LNCaP clone FGC (cell line): Measurements from ENCODE around the gene BCL2.

Source experiments
- DNase-seq: peaks from one replicate; pipeline ENCODE4 v3.0.0-alpha.2; 2011; ENCODE audit warnings: low read depth
- H3K4me3 ChIP-seq: 2 replicates; pipeline ENCODE4 v1.5.1; 2011; ENCODE audit warnings: mild to moderate bottlenecking, low read depth, low read length, control low read depth
- TF ChIP-seq, protein P1 (sequence below): IDR thresholded peaks from 2 replicates; pipeline ENCODE4 v1.5.1; 2012; ENCODE audit warnings: mild to moderate bottlenecking; ENCODE audit not compliant: control insufficient read depth, insufficient read depth; ENCODE audit errors: extremely low read depth

BCL2 gene

DNA sequence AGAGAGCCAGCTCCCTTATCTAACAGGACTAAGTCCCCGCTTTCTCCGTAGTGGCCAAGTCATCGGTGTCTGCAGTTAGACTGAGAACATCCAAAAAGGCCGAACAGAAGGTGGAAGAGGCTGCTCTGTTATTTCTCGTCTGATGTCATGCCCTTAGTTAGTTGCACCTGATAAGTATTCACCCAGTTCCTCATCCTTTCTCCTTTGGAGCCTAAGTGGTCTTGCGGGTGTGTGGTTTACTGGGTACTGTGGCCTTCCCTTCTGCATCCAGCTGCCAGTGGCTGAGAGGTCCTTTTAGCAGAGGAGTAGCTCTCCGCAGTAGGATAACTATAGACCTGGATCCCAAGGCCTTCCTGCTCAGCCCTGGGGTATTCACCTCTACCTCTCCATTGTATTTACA, 211.6 kb downstream of the BCL2 start:
- DNase-seq, result no peak
- H3K4me3 ChIP-seq, result no peak overlapping the region
- TF ChIP-seq, protein P1, sequence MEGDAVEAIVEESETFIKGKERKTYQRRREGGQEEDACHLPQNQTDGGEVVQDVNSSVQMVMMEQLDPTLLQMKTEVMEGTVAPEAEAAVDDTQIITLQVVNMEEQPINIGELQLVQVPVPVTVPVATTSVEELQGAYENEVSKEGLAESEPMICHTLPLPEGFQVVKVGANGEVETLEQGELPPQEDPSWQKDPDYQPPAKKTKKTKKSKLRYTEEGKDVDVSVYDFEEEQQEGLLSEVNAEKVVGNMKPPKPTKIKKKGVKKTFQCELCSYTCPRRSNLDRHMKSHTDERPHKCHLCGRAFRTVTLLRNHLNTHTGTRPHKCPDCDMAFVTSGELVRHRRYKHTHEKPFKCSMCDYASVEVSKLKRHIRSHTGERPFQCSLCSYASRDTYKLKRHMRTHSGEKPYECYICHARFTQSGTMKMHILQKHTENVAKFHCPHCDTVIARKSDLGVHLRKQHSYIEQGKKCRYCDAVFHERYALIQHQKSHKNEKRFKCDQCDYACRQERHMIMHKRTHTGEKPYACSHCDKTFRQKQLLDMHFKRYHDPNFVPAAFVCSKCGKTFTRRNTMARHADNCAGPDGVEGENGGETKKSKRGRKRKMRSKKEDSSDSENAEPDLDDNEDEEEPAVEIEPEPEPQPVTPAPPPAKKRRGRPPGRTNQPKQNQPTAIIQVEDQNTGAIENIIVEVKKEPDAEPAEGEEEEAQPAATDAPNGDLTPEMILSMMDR, result no peak

DNA sequence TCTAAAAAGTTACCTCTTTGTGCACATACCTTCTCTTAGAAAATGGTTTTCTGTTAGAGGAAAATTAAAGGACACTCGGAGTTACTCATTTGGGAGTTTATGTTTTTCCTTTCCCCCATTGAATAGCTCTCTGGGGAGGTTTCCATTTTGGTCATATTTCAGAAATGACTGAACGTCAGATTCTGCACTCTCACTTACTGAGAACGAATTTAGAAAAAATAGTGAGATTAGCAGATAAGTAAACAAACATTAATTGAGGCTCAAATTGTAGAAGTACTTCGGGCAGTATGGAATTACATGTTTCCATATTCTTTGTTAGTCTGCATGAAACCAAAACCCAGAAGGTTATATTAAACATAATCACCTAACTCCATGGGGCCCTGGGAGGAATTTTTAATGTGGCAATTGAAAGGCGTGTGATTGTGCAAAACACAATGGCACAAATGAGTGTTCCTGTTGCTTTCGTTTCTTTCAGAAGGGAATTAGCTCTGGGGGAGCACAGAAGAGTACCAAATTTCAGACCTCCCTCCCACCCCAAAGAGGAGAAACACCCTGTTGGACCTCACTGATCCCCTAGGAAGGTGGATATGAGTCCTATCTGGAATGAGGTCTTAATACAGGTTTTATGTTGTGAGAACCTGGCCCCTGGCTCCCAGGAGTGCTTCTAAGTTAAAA, 212.3 kb downstream of the BCL2 start:
- TF ChIP-seq, protein P1, result no peak
- DNase-seq, result no peak
- no peak overlapping the region for H3K4me3 ChIP-seq

GRCh38 chr18:63106727-63107126, 212.8 kb downstream of the BCL2 start:
- TF ChIP-seq, protein P1, result no peak
- H3K4me3 ChIP-seq, result no peak overlapping the region

DNA sequence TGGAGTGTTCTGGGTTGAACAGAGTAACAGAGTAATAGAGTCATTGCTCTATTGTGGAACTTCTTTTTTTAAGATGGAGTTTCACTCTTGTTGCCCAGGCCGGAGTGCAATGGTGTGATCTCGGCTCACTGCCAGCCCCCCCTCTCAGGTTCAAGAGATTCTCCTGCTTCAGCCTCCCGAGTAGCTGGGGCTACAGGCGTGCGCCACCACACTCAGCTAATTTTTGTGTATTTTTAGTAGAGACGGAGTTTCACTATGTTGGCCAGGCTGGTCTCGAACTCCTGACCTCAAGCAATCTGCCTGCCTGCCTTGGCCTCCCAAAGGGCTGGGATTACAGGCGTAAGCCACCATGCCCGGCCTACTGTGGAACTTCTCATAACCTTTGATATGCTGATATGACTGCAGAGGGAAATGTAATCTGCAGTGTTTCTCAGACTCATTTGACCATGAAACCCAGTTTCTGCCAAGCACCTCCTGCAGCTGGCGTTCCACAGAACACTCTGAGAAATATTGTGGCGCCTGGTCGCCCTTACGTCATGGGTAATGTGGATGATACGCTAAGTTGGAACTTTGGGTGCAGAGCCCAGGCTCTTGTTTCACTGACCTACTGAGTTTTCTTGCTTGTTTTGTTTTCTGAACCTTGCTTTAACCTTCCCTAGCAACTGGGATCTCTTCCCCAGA, 213.8 kb downstream of the BCL2 start:
- no peak for DNase-seq
- TF ChIP-seq, protein P1, result no peak
- no peak overlapping the region for H3K4me3 ChIP-seq

More at GRCh38 chr18:63106727-63107126, 212.8 kb downstream of the BCL2 start:
- no peak for DNase-seq

DNA sequence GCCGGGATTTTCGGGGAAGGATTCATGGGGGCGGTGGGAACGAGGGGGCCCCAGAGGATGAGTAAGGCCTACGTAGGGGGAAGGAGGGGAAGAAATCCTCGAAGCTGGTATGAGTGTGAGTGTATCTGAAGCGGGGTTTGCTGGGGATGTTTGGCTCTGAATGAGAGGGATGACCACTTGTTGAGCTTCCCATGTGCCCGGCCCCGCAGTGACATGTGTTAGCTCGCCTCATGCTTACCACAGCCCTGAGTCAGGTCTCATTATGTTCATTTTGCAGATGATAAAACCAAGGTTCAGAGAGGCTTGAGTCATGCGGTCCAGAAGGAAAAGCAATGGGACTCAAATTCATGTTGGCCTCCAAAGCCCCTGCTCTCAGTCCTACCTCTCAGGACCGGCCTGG, 214.7 kb downstream of the BCL2 start:
- no peak for DNase-seq
- TF ChIP-seq, protein P1, result no peak
- no peak overlapping the region for H3K4me3 ChIP-seq

DNA sequence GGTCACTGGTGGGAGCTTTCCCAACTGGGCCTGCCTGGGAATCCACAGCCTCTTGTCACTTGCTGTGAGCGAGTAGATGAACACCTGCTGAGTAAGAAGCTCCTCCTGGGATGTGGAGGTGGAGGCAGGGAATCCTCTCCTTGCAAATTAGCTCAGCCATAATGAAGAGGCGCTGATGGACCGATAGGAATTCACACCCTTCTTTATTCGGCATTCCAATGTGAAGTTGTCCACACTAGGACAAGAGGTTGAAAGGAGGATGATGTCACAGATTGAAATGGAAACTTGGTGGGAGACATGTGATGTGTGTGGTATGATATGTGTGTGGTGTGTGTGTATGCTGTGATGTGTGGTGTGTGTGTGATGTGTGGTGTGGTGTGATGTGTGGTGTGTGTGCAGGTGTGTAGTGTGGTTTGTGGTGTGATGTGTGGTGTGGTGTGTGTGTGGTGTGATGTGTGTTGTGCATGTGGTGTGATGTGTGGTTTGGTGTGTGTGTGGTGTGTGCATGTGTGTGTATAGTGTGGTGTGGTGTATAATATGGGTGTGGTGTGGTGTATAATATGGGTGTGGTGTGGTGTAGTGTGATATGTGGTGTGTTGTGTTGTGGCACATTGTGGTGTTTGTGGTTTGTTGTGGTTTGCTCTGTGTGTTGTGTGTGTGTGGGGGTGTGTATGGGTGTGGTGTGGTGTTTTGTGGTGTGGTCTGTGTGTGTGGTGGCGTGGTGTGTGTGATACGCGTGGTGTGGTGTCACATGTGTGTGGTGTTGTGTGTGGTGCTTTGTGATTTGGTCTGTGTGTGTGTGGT, 216.4 kb downstream of the BCL2 start:
- no peak overlapping the region for H3K4me3 ChIP-seq
- no peak for DNase-seq
- TF ChIP-seq, protein P1, result no peak
